Measurements from ENCODE around the gene PSMB4. TPM values are rescaled to one million over a fixed set of nuclear protein-coding genes. Genes with fewer than 3 reads are reported as not detected.
"Not testable (repeated sequence)": the region's sequence is repeated elsewhere in the genome, so short reads cannot be mapped to it uniquely, and the experiment has no call there.

PSMB4 gene
- polyA plus RNA-seq: 10 to 100 TPM; 64.4 to 90.7 (median 71.4) TPM

DNA sequence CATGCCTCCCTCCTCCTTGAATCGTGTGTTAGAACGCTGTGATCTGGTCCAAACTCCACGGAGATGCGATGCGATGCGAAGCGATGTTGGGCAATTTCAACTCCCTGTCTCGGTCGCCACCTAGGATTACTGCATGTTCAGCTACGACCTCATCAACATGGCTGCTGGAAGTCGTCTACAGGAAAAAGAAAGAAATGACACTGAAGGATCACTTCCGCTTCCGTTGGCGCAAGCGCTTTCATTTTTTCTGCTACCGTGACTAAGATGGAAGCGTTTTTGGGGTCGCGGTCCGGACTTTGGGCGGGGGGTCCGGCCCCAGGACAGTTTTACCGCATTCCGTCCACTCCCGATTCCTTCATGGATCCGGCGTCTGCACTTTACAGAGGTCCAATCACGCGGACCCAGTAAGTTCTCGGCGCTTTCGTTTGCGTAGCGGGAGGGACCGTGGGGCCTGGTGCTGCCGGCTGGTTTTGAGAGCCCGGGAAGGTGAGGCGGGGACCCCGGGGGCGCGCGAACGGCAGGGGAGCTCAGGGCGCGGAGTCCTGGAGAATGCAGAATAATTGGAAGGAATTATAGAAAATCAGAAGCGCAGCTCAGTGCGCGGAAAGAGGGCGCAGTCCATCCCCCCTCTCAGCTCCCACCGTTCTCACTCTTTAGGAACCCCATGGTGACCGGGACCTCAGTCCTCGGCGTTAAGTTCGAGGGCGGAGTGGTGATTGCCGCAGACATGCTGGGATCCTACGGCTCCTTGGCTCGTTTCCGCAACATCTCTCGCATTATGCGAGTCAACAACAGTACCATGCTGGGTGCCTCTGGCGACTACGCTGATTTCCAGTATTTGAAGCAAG, at the start of gene PSMB4:
PSMB4 (plus strand) TSS at position 250 of the 848 bp plus-strand sequence; CDS start at position 265, 15 bp downstream.
- peaks cover 0 to 11% (median 10%) of the 10 kb centered on the region in 3 donors for H3K27me3 Mint-ChIP-seq (ENCODE audit: low read depth in 3 of 3)
- peaks cover 5 to 25% (median 16%) of the 10 kb centered on the region in 3 donors for H3K36me3 Mint-ChIP-seq
- H3K4me3 Mint-ChIP-seq: peak within 1 kb of the TSS; percentile 91 to 99 (median 95)
- DNase-seq: peak; percentile 83 to 86 (median 85)
- no peaks in the 10 kb centered on the region for H3K9me3 Mint-ChIP-seq
- peak within 1 kb of the TSS; percentile 97 to 99 (median 98) for H3K27ac Mint-ChIP-seq
- peaks cover 21 to 38% of the 10 kb centered on the region in 2 donors for H3K4me1 Mint-ChIP-seq

DNA sequence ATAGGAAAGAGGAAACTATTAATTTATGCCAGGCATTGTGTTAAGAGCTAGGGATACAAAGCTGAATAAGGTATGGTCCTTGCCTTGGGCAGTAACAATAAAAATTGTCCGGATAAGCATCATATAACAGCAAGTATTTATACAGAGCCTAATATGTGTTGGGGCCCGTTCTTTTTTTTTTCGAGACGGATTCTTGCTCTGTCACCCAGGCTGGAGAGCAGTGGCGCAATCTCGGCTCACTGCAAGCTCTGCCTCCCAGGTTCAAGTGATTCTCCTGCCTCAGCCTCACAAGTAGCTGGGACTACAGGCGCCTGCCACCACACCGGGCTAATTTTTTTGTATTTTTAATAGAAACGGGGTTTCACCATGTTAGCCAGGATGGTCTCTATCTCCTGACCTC, 49.0 kb upstream of the PSMB4 start:
- not testable (repeated sequence) for H3K36me3 Mint-ChIP-seq, H3K4me3 Mint-ChIP-seq, H3K27ac Mint-ChIP-seq, DNase-seq, H3K9me3 Mint-ChIP-seq
- Mint-ChIP-seq H3K27me3 (ENCODE audit: low read depth in 3 of 3) (peaks cover 6 to 11% (median 8%) of the 10 kb centered on the region in 3 donors), H3K4me1 (peaks cover 24 to 29% of the 10 kb centered on the region in 2 donors)

DNA sequence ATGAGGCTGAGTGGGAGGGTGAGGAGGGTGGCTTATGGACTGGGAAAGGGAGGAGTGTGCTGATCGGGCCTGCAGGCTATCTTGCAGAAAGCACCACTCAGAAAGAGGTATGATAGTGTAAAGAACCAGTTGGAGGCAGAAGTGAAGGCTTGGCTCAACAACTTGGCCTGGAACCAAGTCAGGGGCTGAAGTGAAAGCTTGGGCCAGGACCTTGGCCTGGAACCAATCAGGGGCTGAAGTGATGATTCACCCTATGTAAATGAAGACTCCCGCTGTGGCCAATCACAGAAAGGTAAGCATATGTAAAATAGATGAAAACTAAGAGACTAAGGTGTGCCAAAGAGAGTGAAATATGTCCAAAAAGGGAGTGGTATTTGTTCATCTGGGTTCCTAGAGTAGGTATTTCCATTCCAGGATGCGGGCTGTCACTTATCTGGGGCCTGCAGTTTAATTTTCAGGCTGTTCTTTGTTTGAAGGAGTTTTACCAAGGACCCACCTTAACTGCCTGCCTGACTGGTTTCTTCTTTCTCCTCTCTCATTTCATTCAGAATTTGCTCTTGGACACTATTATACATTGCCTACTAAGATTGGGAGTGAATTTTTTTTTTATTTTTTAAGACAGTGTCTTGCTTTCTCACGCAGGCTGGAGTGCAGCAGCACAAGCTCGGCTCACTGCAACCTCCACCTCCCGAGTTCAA, 47.2 kb upstream of the PSMB4 start:
- no peak for DNase-seq
- Mint-ChIP-seq H3K9me3 (peaks cover 0 to 2% (median 0%) of the 10 kb centered on the region in 6 donors), H3K27ac (peak overlapping the region in 1 of 6 donors; percentile 40), H3K27me3 (ENCODE audit: low read depth in 3 of 3) (peaks cover 2 to 3% (median 3%) of the 10 kb centered on the region in 3 donors), H3K4me3 (no peak overlapping the region), H3K36me3 (no peaks in the 10 kb centered on the region), H3K4me1 (peaks cover 8 to 12% of the 10 kb centered on the region in 2 donors)

DNA sequence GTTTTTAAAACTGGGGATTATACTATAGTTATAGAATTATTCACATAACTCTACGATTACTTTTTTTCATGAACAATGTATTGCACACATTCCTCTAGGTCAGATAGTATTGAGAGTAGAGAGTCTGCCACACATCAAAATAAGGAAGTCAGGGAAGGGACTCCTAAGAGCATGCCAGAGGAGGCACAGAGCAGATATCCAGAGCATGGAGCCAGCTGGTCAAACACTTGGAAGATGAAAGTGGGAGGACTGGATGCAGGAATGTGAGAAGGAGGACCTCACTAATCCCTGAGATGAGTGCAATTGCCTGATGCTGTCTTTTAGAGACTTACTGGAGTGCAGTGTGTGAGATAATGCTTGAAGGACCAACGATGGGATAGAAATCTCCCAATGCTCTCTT, 42.7 kb upstream of the PSMB4 start:
- H3K9me3 Mint-ChIP-seq: peaks cover 0 to under 1% (median 0%) of the 10 kb centered on the region in 6 donors
- DNase-seq: no peak
- H3K36me3 Mint-ChIP-seq: no peaks in the 10 kb centered on the region
- H3K4me1 Mint-ChIP-seq: no peaks in the 10 kb centered on the region
- H3K27me3 Mint-ChIP-seq (ENCODE audit: low read depth in 3 of 3): peaks cover 0 to 3% (median 2%) of the 10 kb centered on the region in 3 donors
- no peak overlapping the region for H3K4me3 Mint-ChIP-seq
- H3K27ac Mint-ChIP-seq: no peak overlapping the region

DNA sequence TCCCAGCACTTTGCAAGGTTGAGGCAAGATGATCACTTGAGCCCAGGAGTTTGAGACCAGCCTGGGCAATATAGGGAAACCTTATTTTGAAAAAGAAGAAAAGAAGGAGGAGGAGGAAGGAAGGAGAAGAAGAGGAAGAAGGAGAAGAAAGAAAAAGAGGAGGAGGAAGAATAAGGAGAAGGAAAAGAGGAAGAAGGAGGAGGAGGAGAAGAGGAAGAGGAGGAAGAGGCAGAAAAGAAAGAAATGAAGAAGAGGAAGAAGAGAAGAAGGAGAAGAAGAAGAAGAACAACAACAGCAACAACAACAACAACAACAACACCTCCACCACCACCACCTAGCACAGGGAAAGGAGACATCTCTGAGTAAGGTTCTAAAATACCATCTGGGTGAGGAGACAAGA, 37.5 kb upstream of the PSMB4 start:
- Mint-ChIP-seq H3K27me3 (ENCODE audit: low read depth in 3 of 3) (peaks cover 0 to 3% (median 3%) of the 10 kb centered on the region in 3 donors), H3K27ac (no peak overlapping the region), H3K4me3 (no peak overlapping the region)

DNA sequence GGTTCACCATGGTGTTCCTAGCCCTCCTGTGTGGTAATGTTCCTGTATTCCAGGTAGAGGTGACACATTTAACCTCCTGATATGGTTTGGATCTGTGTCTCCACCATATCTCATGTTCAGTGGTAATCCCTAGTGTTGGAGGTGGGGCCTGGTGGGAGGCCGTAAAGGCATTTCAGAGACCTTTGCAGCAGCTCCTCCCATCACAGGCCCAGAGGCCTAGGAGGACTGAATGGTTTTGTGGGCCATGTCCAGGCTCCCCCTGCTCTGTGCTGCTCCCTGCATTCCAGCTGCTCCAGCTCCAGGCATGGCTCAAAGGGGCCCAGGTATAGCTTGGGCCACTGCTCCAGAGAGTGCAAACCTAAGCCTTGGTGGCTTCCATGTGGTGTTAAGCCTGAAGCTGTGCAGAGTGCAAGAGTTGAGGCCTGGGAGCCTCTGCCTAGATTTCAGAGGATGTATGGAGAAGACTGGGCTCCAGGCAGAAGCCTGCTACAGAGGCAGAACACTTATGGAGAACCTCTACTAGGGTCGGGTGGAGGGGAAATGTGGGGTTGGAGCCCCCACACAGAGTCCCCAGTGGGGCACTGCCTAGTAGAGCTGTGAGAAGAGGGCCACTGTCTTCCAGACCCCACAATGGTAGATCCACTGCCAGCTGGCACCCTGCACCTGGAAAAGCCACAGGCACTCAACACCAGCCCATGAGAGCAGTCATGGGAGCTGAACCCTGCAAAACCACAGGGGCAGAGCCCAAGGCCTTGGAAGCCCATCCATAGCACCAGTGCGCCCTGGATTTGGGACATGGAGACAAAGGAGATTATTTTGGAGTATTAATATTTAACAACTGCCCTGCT, 36.8 kb upstream of the PSMB4 start:
- Mint-ChIP-seq H3K4me3 (no peak overlapping the region), H3K27me3 (ENCODE audit: low read depth in 3 of 3) (peaks cover 0 to 3% (median 2%) of the 10 kb centered on the region in 3 donors), H3K36me3 (no peaks in the 10 kb centered on the region), H3K9me3 (peaks cover 0 to 2% (median 0%) of the 10 kb centered on the region in 6 donors), H3K4me1 (no peaks in the 10 kb centered on the region), H3K27ac (no peak overlapping the region)
- DNase-seq: no peak

More for the DNA sequence above, 37.5 kb upstream of the PSMB4 start:
- Mint-ChIP-seq H3K4me1 (no peaks in the 10 kb centered on the region), H3K36me3 (no peaks in the 10 kb centered on the region), H3K9me3 (peaks cover 0 to 2% (median 0%) of the 10 kb centered on the region in 6 donors)
- no peak for DNase-seq

DNA sequence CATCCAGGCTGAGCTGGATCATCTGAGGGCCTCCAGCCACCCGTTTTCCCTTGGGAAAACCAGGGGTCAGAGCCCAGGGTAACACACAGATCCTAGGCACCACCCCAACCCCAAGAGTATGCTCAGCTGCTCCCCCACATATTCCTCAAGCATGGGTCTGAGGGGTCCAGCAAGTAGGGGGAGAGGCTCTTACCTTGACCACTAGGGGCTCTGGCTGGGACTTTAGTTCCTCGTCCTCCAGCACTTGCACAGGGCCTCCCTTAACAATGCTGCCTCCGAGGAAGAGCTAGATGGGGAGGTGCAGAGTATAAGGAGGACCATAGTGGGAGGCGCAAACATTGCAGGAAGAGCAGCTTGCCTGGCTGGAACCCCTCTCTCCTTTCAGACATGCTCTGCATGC, 34.4 kb upstream of the PSMB4 start:
- no peak overlapping the region for H3K4me3 Mint-ChIP-seq
- no peaks in the 10 kb centered on the region for H3K4me1 Mint-ChIP-seq
- peaks cover 0 to 3% (median 2%) of the 10 kb centered on the region in 3 donors for H3K27me3 Mint-ChIP-seq (ENCODE audit: low read depth in 3 of 3)
- H3K36me3 Mint-ChIP-seq: no peaks in the 10 kb centered on the region
- H3K27ac Mint-ChIP-seq: no peak overlapping the region
- H3K9me3 Mint-ChIP-seq: peaks cover 0 to 2% (median 0%) of the 10 kb centered on the region in 6 donors
- DNase-seq: no peak

DNA sequence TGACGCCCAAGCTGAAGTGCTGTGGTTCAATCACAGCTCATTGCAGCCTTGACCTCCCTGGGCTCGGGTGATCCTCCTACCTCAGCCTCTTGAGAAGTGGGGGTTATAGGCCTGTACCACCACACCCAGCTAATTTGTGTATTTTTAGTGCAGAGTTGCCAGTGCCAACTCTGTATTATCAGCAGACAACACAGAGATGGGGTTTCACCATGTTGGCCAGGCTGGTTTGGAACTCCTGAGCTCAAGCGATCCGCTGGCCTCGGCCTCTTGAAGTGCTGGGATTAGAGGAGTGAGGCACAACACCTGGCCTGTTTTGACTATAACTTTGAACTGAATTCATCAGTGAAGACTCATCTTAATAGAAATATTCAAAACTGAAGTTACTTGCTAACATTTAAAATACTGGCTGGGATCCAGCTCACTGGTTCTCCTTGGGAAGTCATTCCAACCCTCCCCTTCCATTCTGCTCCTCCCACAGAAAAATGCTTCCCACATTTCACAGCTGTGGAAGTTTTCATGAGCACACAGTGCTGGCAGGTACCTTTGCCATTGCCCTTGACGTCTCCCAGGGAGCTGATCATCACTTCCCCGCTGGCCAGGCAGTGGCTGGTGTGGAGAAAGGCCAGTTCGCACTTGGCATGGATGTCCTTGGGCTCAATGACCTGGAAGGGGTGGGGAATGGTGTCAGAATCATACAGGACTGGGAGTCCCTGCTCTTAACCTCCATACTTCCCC, 31.5 kb upstream of the PSMB4 start:
- DNase-seq: no peak
- peaks cover 0 to 2% (median 0%) of the 10 kb centered on the region in 3 donors for H3K27me3 Mint-ChIP-seq (ENCODE audit: low read depth in 3 of 3)
- H3K27ac Mint-ChIP-seq: no peak overlapping the region
- H3K4me1 Mint-ChIP-seq: no peaks in the 10 kb centered on the region
- no peaks in the 10 kb centered on the region for H3K36me3 Mint-ChIP-seq
- no peaks in the 10 kb centered on the region for H3K9me3 Mint-ChIP-seq
- no peak overlapping the region for H3K4me3 Mint-ChIP-seq

DNA sequence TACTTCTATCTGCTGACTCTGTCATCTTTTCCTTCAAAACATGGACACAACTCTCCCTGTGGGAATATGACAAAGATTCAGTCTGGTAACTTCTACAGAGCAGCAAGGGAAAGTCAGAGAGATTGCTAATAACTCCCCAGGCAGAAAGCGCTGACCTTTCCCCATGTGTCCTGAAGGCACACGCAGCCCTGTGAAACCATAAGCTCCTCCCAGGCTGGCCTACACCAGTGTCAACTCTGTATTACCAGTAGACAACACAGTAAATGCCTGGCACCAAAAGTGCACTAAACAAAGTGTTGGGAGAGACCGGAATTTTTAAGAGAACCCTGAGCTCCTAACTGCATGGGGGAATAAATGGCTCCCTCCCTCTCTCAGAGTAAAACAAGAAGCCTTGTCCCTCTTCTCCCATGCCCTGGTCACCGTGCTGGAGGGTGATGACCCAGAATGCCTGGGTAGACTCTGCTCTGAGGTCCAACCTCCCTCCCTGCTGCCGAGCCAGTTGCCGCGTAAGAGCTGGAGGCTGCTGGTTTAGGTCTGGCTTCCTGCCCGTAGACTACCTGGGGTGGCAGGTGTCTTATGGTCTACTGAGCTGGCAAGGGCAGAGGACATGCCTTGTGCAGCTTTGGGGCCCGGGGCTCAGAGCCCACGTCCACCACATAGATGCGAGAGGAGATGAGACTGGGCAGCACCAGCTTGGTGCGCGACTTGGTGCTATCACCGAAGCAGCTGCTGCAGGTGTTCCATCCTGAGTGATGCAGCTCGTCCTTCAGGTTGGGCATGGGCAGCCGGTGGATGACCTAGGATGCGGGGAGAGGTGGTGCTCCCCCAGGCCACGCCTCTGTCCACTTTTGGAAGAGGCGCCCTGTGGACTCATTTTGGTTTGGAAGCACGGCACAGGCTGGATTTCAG, 30.7 kb upstream of the PSMB4 start:
- DNase-seq: no peak
- Mint-ChIP-seq H3K9me3 (no peaks in the 10 kb centered on the region), H3K4me1 (no peaks in the 10 kb centered on the region), H3K4me3 (no peak overlapping the region), H3K27me3 (ENCODE audit: low read depth in 3 of 3) (peaks cover 0 to 2% (median 0%) of the 10 kb centered on the region in 3 donors), H3K36me3 (no peaks in the 10 kb centered on the region), H3K27ac (no peak overlapping the region)

DNA sequence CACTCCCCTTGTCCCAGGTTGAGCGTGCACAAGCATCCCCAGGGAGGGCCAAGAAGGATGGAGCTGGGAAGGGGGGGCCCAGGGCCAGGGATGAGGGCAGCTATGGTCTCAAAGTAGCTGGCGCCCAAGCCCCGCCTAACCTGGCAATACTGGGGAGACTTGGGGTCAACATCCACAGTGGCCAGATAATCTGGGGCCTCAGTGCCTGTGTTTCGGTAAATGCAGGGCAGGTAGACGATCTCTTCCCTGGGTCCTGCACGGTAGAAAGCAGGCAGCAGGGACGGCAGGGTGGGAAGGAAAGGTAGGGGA, 30.1 kb upstream of the PSMB4 start:
- H3K27me3 Mint-ChIP-seq (ENCODE audit: low read depth in 3 of 3): peaks cover 0 to 2% (median 0%) of the 10 kb centered on the region in 3 donors
- no peak for DNase-seq
- no peak overlapping the region for H3K27ac Mint-ChIP-seq
- H3K4me1 Mint-ChIP-seq: no peaks in the 10 kb centered on the region
- no peak overlapping the region for H3K4me3 Mint-ChIP-seq
- H3K36me3 Mint-ChIP-seq: no peaks in the 10 kb centered on the region
- H3K9me3 Mint-ChIP-seq: no peaks in the 10 kb centered on the region

DNA sequence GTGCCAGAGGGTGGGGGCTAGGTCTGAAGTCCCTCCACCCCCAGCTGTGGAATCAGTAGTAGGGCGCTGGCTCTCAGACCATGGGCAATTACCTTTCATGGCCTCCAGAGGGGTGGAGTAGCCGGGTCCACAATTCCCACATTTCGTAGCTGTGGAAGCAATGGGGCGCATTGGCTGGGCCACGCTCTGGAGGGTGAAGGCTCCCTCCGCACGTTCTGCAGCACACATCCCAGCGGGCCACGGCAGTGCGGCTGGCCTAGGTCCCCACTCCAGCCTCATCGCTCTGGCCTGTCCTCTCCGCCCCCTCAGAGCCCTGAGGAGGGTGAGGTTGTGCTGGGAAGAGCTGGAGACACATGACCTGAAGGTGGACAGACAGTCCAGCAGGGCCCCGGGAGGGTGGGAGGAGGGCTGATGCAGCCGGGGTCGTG, 29.7 kb upstream of the PSMB4 start:
- no peaks in the 10 kb centered on the region for H3K4me1 Mint-ChIP-seq
- no peak for DNase-seq
- peaks cover 0 to 2% (median 0%) of the 10 kb centered on the region in 3 donors for H3K27me3 Mint-ChIP-seq (ENCODE audit: low read depth in 3 of 3)
- no peaks in the 10 kb centered on the region for H3K9me3 Mint-ChIP-seq
- H3K36me3 Mint-ChIP-seq: no peaks in the 10 kb centered on the region
- H3K4me3 Mint-ChIP-seq: no peak overlapping the region
- H3K27ac Mint-ChIP-seq: no peak overlapping the region

DNA sequence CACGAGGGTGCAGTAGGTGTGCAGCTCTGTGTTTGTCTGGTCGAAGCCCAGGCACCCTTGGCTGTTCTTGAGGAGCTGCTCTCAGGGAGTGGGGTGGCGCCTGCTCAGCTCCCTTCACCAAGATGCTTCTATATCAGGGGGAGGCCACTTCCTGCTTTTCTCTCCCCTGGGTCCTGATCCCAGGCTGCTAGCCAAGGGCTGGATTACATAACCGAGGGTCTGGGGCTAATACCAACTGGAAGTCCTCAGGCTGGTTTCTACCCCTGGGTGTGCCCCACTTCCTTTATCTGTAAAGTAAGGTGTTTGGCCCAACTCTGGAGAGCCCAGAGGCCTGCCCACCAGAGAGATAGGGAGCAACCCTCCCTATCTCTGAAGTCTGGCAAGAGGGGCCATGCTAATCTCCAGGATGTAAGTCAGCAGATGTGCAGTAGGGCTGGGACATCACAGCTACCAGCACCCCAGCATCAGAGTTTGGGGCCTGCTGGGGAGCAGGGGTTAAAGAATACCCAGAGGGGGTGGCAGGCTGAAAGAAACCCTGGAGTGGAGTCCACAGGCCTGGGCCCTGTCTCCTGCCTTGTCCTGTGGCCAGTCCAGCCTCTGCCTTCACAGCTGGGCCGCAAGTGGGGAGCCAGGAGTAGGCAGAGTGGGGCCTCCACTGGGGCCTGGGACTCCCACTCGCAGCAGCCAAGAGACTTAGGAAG, 29.0 kb upstream of the PSMB4 start:
- H3K27ac Mint-ChIP-seq: no peak overlapping the region
- H3K4me1 Mint-ChIP-seq: no peaks in the 10 kb centered on the region
- H3K9me3 Mint-ChIP-seq: no peaks in the 10 kb centered on the region
- H3K36me3 Mint-ChIP-seq: no peaks in the 10 kb centered on the region
- H3K27me3 Mint-ChIP-seq (ENCODE audit: low read depth in 3 of 3): peaks cover 0 to 2% (median 0%) of the 10 kb centered on the region in 3 donors
- no peak for DNase-seq
- H3K4me3 Mint-ChIP-seq: no peak overlapping the region

All from immature natural killer cell (primary cell).